NCI-H1417 (cell line): Measurements from ENCODE around the gene HRAS.

Source experiments
- DNase-seq, 3 experiments: peaks; one replicate each; lab custom pipeline; 2025; lab: John Stamatoyannopoulos, UW

HRAS gene

DNA sequence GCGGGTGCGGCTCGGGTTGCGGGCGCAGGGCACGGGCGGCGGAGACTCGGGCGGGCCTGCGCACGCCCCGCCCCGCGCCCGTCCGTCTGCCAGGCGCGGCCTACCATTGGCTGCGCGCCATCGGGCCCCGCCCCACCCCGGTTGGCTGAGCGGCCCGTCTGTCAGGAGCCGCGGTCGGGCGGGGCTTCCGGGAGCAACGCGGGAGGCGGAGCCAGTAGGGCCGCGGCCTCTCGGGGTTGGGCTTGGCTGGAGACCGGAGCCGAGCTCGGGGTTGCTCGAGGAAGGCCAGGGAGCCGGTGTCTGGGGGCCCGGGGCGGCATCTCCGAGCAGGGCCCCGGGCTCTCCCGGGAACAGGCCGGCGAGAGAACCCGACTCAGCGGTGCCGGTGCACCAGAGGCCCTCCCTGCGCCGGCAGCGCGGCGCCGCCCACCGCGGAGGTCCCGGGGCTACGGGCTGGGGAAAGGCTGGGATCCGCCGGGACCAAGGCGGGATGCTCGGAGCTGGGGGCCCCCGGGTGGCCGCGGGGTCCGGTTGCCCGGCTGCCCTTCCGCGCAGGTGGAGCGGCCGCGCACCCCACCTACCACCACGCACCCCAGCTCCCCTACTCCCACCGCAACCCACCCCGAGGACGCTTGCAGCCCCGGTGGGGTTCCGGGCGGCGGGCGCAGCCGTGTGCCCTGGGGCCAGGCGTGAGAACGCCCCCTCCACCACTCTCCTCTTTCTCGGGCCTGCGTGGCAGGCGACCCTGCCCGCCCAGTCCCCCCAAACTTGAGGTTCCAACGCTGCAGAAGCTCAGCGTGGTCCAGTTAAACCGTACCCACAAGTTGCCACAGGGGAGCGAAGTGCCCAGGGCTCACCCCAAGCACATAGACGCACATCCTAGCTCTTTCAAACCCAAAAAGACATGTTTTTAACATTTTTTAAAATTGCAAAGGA lies at the start of gene HRAS:
Gene HRAS, minus strand, starts transcription at position 58 of the 936 bp plus-strand sequence.
- peak; percentile 93 to 98 (median 95) for DNase-seq

DNA sequence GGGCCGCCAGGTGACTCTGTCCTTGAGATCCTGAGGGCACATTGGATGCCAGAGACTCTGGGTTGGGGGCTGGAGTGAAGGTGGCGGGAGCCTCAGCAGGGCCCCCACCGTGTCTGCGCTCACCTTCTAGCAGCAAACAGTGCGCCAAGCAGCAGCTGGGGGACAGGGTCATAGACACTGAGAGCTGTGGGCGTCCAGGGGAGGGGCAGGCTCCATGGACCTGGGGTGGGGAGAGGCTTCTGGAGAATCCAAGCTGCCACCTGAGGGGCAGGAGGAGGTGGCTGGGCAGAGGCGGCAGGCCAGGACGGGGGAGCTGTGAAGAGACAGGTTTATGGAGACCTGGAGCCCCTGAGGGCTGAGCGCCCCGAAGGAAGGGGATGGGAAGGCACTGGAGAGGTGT lies 48.9 kb upstream of the HRAS start:
- no peak for DNase-seq

DNA sequence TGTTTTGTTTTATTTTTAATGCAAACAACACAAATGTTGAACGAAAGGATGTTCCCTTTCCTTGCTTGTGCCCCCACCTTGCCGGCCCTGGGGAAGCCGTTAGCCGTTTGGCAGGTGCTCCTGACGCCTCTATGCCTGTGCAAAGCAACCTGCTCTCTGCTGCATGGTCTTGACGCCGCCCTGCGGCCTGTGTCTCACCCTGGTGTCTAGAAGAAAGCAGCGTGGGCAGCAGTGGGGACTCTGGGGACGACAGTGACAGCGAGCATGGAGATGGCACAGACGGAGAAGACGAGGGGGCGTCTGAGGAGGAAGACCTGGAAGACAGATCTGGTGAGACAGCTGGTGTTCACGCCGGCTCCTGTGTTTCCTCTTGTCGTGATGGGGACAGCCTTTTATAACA lies 46.4 kb upstream of the HRAS start:
- no peak for DNase-seq

DNA sequence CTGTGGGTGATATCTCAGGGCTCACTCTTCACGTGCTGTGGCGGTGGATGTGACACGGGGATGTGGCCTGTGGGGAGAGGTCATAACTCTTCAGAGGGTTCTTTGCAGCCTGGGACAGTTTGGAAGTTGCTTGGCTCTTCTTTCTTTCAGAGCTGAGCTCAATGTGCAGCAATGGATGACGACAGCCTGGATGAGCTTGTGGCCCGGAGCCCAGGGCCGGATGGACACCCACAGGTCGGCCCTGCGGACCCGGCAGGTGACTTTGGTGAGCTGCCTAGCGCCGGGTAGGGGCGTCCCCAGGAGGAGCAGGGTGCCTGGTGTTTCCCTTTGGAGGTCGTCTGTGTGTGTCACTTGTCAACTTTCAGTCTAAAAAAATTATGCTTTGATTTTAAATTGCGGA lies 46.0 kb upstream of the HRAS start:
- no peak for DNase-seq

DNA sequence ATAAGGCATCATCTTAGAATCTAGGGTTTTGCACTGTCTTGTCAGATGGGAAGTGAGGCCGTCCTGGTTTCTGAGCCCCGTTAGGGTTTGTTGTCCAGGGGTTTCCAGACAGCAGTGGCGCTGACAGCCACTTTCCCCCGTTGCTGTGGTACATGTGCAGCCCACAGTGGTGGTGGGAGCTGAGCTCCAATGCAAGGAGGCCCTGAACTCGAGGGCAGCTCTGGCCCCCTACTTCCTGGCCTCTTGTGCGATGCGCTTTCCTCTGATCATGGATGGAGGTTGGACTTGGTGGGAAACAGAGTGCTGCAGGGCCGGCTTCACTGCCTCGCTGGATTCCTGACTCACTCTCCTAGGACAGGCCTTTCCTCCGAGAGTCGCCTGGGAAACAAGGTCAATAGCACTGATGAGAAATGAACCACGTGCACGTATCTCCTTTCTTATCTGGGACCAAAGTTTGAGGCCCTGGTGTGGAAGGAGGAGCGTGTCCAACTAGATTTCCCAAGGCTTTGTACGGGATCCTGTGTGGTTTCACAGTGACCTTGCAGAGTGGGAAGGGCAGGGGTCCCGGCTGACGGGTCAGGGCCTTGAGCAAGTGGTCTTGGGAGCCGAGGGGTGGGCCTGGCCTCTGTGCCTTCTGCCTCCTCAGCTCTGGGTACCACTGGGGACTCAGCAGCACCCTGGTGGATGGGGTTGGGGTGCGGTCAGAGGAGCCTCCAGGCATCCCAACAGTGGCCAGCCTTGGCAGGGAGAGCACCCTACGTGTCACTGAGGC lies 44.6 kb upstream of the HRAS start:
- no peak for DNase-seq

DNA sequence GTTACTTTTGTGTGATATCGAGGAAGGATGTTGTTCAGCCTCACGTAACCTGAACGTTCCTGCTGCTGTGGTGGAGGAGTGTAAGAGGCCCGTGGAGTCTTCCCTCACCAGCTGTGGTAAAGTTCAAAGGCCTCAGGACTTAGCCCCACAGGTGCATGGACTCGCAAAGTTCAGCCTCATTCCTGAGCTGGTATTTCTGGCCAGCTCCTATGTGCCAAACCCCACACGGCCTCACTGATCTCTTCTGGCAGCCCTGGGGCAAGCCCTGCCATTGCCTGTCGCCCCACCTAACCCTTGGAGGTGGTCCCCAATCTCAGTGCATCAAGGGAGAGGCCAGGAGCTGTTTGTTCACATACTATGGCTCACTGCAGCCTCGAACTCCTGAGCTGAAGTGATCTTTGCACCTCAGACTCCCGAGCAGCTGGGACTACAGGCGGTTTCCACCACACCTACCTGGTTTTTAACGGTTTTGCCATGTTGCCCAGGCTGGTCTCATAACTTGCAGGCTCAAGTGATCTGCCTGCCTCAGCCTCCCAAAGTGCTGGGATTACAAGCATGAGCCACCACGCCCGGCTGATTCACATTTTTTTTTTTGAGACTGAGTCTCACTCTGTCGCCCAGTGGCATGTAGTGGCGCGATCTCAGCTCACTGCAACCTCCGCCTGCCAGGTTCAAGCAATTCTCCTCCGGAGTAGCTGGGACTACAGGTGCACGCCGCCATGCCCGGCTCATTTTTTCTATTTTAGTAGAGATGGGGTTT lies 43.1 kb upstream of the HRAS start:
- DNase-seq, result no peak

DNA sequence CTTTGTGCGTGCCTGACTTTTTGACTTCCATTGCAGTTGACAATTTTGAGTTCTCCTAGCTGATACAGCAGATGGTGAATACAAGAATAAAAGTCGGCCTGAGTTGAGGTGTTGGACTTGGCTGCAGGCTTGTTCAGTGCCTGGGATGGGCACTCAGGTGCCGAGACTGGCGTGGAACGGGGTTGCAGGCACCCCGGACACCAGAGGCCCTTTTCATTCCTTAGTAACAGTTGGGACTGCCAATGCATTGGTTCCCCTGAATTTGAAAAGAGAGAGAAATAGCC lies 42.2 kb upstream of the HRAS start:
- DNase-seq, result no peak

DNA sequence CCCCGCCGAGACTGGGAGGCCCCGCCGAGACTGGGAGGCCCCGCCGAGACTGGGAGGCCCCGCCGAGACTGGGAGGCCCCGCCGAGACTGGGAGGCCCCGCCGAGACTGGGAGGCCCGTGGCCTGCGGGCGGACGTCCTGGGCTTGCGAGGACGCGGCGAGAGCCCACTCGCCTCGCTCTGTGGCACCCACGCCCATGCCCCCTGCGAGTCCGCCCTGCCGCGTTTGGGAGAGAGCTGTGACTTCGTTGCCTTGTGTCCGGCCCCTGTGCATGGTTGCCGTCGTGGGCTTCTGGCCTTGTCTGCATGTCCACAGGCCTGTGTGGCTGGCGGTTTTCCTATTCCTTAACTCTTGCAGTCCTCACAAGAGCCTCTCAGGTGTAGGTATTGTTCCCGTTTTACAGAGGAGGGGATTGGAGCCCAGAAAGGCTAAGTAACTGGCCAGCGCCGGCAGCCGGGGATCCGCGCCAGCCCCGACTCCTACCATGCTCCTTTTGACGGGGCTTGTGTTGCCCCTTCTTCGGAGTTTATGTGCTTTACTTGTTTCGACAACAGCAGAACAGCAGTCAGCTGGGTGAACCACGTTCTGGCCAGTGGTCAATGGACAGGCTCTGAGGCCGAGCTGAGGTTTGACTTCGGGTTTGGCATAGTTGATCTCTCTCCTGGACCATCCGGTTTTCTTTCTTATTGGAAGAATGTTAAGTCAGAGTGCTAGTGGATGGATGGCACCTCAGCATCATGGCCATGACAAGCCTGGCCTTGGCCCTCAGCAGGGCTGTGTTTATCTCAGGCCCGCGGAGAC lies 41.6 kb upstream of the HRAS start:
- DNase-seq, result no peak

DNA sequence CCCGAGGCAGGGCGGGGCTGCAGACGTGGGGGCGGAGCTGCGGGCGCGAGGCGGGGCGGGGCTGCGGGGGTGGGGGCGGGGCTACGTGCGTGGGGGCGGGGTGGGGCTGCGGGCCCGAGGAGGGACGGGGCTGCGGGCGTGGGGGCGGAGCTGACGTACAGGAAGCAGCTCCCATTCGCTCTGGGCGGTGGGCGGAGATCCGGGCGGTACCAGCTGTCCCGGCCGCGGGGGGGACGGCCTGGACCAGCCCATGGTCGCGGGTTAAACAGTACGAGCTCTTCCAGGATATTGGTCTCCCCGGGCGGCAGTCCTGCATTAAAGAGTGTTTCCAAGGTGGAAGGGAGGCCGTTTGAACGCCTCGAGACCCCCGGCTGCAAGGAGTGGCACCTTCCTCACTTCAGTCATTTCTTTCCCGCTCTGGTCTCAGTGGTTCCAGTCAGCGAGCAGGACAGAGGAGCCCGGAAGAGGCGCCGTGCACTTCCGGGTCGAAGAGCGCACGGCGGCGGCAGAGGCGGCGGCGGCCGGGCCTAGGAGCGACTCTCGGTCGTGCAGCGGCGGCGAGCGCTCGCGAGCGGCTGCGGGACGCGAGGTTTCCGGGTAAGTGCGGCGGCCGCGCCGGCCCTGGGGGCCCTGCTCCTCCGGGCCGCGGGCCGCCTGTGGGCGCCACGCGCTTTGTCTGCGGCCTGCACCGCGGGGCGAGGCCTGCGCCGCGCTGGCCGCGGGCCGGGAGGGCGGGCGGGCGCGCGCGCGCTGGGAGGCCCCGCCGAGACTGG lies 40.8 kb upstream of the HRAS start, which contains the start of gene PHRF1:
Gene PHRF1, plus strand, starts transcription at position 475 of the 773 bp plus-strand sequence. CDS start 5,043 bp downstream, outside the sequence.
- peak; percentile 94 to 98 (median 97) for DNase-seq

DNA sequence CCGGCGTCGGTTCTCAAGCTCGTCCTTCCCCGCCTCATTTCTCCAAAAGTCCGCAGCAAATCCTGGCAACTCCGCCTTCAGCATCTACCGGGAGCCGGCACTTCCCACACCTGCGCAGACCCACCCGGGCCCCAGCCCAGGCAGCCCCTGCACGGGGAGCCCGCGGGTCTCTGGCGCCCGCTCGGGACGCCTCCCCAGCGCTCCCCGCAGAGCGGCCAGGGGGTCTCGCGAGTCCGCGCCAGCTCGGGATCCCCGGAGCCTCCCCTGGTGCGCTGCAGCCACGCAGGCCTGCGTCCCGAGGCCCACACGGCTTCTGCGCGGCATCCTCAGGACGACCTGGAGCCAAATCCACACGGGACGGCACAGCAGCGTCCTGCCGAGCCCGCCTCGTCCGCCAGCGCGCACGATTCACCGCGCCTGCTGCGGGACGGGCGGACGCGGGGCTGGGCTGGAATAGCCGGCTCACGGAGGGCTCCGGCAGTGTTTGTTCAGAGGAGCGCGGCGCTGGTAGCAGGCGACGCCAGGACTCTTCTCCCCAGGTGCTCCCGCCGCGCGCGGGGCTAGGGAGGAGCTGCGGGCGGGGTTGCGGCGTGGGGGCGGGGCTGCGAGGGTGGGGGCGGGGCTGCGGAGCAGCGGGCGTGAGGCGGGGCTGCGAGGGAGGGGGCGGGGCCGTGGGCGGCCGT lies 40.1 kb upstream of the HRAS start:
- DNase-seq, result peak; percentile 78 to 89 (median 87)

DNA sequence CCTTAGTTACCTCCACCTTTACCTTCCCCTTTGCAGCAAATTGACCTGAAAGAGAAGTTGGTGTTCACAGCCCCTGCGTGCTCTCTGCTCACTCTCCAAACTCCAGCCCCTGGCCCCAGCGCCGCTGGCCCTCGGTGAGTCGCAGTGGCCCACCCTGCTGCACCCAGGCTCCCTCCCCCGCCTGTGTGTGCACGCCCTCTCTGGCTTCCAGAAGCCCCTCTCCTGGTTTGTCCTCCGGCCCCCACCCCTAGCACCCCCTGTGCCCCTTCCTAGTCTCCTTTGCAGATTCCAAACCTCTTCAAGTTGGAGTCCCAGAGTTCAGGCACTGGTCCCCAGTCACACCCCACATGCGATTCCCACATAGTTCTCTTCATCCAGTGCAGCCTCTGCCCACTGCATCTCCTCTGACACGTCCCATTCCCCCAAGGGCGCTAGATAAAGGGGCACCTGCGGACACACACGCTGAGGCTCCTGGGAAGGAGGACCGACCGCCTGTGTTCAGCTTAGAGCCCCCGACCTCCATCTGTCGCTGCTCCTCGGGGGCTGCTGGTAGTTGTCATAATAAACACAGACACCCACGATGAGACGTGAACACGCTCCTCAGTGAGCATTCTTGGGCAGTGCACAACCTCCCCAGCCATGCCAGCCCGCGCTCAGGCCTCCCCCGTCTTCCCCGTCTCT lies 39.4 kb upstream of the HRAS start:
- DNase-seq, result peak in 2 of 3 experiments; percentile 61 to 66

DNA sequence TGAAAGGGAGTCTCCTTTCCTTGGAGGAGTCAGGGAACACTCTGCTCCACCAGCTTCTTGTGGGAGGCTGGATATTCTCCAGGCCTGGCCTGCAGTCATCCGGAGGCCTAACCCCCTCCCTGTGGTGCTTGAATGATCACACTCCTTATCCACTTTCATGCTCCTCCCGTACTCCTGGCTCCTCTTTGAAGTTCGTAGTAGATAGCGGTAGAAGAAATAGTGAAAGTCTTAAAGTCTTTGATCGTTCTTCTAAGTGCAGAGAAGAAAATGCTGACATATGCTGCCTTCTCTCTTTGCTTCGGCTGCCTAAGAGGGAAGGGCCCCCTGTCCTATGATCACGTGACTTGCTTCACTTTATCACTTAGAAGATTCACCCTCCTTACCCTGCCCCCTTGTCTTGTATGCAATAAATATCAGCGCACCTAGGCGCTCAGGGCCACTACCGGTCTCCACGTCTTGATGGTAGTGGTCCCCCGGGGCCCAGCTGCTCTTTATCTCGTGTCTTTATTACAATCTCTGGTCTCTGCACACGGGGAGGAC lies 38.7 kb upstream of the HRAS start:
- DNase-seq, result peak in 1 of 3 experiments; percentile 60

DNA sequence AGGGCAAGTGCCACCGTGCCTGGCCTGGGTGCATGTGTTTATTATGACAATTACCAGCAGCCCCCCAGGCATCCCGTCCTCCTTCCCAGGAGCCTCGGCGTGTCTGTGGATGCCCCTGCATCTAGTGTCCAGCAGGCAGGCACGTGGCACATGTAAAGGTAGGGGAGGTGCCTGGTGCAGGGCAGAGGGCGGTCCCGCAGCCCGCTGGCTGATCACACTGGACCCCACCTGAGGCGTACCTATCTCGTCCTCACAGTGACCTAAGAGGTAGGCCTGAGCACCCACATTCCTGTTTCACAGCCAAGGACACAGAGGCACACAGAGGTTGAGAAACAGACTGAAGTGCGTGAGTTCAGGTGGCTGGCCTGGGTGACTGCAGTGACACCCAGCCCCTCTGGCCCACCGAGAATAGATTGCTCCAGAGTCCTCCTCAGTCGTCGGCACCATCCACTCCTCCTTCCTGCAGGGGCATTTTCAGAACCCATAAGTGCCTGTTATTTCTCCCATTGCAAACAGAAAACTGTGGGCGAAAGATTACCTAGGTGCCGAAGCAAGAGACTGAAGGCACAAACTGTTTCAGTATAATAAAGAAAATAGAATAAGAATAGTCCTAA lies 37.9 kb upstream of the HRAS start:
- no peak for DNase-seq

DNA sequence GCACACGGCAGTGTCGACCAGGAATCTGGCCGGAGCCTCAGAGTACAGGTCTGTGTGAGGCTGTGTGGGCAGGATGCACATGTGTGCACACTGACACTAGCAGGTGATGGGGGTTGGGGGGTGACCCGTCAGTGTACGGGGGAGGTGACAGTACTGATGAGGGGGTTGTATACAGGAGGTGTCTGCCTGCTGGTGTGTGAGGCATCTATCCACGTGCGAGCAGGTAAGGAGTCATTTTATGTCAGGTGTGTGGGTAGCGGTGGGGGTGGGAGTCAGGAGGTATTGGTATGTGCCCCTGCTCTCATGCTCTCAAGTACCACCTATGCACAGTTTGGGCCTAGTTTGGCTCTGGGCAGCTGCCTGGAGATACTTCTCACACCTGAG lies 36.4 kb upstream of the HRAS start:
- no peak for DNase-seq

DNA sequence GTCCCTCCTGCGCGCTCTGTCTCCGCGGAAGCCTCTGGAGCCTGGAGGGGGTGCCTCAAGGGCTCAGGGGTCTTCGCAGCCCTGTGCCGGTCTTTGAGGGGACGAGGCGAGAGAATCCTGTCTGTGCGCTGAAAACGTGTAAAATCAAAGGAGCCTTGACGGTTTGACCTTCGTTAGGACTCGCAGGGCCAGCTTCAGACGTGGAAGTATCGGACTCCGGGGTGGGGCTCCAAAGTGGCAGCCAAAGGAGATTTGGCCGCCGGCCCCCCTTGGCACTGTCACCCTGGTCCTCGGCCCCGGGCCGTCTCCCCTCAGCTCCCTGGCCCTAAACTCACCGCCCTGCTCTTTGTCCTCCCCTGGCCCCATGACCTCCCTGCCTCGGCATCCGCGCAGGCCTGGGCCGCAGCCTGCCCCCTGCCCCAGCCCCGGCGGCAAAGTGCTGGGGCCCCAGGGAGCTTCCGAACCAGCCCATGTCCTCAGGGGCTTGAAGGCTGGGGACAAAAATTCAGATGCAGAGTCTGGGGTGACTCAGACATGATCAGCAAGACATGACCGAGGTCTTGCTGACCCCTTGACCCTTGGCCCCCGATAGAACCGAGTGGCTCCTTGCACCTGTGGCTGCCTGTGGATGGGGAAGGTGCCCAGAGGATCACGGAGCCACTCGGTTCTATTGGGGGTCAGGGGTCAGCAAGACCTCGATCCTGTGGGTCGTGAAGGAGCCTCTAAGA lies 33.9 kb upstream of the HRAS start:
- DNase-seq, result no peak

DNA sequence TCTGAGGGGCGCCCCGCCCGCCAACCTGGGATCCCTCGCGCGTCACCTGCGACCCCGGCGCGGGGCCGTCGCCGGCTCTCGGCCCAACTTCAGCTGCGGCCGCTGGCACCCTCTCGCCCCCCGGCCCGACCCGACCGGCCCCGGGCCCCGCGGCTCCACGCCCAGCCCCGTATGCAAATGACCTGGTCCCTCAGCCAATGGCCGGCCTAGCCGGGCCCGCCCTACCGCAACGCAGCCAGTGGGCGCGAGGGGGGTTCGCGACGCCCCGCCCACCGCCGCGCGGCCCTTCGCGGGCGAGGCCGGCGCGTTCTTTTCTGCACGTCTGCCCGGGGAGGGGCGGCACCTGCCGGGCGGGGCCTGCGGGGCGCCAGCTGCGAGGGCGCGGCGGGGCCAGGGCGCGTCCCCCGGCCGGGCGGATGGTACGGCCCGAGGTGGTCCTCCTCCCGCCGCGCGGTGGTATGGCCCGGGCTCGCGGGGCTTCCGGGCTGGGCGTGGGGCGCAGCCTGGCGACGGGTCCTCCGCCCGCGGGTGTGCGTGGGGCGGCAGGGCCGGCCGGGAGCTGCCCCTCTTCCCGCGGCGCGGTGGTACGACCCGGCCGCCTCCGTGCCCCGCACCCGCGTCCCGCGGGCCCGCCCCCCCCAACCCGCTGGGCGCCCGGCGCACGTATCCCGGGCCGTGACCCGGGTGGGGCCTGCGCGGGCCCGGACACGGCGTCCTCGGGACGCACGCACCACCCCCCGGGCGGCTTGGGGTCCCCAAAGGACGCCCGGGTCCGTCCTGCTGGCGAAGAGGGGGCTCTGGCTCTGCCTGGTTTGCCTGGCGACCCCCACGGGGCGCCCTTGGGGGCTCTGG lies 33.2 kb upstream of the HRAS start:
- DNase-seq, result peak; percentile 95 to 98 (median 96)

DNA sequence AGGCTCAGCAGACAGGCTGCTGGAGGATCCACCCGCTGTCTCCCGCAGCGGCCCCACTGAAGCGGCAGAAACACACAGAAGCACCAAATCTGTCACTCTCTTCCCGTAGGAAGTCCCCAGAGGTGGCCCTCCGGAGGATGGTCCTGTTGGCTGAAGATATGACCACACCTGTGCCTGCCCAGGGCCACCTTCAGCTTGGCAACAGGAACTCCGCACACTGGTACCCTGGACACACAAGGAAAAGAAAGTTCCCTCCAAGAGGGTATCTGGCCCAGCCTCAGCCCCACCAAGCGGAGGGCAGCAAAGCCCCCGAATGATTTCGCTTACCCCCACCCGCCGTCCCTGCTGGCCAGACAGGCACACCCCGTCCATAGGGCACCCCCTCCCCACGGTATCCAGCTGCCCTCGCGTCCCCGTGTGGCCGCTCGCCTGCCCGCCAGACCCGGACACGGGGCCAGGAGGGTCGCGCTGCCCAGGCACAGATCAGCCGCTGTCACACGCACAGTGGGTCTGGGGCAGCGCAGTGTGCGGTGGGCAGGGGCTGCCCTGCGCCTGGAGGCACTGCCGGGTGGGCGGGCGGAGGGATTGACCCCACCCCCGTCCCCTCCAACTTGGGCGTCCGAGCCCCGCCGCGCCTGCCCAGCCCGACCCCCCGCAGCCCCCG lies 32.4 kb upstream of the HRAS start:
- DNase-seq, result peak in 1 of 3 experiments; percentile 49
